DND-41 (cell line): Measurements from ENCODE around the gene CFAP65.

Source experiments
- EZH2 ChIP-seq: IDR thresholded peaks from 3 replicates; pipeline ENCODE4 v1.6.1; 2012; ENCODE audit warnings: borderline replicate concordance, low read depth, mild to moderate bottlenecking, moderate library complexity, low read length, inconsistent platforms; ENCODE audit not compliant: severe bottlenecking
- TF ChIP-seq, protein P1 (sequence below): IDR thresholded peaks from 2 replicates; pipeline ENCODE4 v1.5.1; 2012; ENCODE audit warnings: borderline replicate concordance, low read length, moderate library complexity, mild to moderate bottlenecking; ENCODE audit not compliant: poor library complexity, severe bottlenecking; ENCODE audit errors: extremely low read depth

DNA sequence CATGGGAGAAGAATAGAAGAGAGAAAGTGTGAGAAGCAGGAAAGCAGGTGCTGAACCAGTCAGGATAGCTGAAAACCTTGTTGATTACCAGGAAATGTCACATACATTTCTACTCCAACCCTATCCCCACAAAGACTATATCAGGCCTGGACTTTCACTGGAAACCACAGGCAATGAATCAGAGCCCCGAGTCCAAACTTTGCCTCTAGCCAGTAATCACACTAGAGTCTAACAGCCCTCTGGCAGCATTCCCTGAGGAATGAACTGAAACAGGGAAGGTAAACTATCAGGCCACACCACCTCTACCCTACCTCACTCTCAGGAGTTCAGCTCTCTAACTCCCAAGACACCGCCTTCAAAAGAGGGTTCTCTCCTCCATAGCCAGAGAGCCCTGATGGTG lies 38.1 kb upstream of the CFAP65 start:
- TF ChIP-seq, protein P1, sequence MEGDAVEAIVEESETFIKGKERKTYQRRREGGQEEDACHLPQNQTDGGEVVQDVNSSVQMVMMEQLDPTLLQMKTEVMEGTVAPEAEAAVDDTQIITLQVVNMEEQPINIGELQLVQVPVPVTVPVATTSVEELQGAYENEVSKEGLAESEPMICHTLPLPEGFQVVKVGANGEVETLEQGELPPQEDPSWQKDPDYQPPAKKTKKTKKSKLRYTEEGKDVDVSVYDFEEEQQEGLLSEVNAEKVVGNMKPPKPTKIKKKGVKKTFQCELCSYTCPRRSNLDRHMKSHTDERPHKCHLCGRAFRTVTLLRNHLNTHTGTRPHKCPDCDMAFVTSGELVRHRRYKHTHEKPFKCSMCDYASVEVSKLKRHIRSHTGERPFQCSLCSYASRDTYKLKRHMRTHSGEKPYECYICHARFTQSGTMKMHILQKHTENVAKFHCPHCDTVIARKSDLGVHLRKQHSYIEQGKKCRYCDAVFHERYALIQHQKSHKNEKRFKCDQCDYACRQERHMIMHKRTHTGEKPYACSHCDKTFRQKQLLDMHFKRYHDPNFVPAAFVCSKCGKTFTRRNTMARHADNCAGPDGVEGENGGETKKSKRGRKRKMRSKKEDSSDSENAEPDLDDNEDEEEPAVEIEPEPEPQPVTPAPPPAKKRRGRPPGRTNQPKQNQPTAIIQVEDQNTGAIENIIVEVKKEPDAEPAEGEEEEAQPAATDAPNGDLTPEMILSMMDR = no peak
- no peak for TF ChIP-seq EZH2
